ENCODE results near the gene SMC3. TPM values are rescaled to one million over a fixed set of nuclear protein-coding genes. Genes with fewer than 3 reads are reported as not detected.
A peak's percentile ranks its signal among the peaks of the same experiment; 100 is the strongest.
"Not testable (repeated sequence)": the region's sequence is repeated elsewhere in the genome, so short reads cannot be mapped to it uniquely, and the experiment has no call there.

SMC3 gene
- total RNA-seq, 2 donors from 2014 or later = 23.7 to 25.5 TPM

DNA sequence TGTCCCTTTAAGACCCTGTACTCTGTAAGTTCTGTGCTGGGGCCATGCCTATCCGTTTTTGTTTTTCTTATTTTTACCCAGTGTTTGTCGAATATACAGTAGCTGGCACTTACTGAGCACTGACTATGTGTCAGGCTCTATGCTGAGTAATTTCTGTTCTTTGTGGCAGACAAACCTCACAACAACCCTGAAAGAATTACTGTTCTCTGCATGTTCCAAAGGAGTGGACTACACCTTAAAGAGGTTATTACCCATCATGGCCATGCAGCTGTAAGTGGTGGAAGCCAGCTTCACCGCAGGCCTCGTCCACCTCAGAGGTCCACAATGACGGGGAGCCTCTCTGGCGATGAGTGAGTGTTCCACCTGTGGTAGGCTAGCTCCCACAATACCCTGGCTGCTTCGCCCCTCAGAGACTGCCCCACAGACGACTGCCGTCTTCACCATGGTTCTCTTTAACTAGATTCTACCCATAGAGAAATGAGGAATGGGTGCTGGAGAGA lies 46.6 kb downstream of the SMC3 start:
- intact Hi-C loops (cut with DNase I, micrococcal nuclease) = no loop called here
- DNase-seq (no peak), ATAC-seq (no peak)

DNA sequence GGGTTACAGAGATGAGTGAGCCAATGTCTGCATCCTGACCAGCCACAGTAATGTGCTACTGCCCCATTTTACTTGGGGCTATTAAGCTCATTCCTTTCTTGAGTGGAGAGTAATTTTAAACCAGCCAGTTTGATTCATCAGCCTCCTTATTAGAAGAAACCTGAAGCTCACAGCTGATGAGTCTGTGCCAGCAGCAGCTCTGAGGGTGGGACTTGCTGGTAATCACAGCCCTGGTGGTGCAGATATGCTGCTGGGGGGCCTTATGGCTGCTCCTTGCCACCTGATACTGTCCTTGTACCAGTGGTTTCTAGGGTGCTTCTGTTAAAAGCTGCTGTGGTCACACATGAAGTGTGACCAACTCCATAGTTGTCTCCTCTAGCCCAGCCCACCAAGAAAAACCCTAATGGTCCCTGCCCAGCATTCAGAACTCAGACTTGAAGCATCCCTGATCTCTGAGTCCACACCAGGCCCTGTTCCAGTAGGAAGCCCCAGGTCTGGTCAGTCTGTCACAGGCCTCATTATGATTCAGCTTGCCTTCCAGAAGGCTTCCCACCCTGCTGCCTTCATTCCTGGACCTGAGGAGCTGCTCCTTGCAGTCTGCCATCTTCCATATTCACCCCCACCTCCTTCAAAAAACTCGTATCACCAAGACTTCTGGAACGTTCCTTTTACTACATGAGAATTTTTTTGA lies 47.7 kb downstream of the SMC3 start:
- intact Hi-C loops (cut with DNase I, micrococcal nuclease) = no loop called here
- DNase-seq (no peak), ATAC-seq (no peak)

DNA sequence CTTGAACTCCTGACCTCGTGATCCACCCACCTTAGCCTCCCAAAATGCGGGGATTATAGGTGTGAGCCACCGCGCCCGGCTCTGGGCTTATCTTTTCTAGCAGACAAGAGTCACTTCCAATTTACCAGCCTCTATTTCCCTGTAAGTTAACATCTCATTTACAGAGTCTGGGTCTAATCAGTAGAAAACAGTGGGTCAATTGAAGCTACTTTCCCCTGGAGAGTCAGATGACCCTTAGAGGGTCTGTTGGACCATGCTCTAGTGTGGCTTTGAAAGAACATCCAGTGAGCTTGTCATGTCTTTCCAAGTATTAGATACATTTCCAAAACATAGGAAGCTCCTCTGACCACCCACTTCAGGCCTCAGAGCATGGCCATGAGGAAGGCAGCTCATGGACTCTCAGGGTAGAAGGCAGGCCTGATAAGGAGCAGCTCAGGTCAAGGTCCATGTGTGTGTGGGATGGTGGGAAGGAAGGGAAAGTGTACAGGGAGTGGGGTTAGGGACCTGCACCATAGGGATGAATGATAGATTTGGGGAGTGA lies 49.1 kb downstream of the SMC3 start:
- intact Hi-C loops (cut with DNase I, micrococcal nuclease) = no loop called here
- no peak for DNase-seq

DNA sequence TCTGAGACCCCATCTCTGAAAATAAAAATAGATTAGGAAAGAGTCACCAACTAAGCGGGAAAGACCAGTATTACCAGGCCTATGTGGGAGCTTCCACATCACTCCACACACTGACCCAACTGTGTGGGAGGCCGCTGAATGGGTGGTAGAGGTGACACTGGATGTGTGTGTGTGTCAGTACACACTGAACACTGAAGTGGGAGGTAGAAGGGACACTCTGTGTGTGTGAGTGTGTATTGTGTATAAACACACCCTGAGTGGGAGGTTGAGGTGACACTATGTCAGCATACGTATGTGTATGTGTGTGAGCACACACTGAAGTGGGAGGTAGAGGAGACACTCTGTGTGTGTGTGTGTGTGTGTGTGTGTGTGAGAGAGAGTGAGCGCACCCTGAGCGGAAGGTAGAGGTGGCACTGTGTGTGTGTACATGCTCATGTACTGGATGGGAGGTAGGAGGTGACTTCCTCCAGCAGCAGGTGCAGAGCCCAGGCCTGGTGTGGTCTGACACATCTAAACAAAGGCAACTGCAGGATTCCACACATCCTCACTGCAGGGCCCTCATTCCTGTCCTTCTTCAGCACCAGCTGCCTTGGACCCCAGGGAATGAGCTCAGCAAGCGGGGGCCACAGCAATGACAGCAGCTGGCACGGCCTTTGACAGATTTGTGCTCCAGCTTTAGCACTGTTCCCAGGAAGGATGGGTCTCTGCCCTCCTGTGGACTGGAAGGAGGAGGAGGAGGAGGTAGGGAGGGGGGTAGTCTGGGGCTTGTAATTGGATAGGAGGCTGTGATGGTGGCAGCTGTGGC lies 50.1 kb downstream of the SMC3 start:
- ATAC-seq (no peak), DNase-seq (no peak)
- intact Hi-C loops (cut with DNase I, micrococcal nuclease) = no loop called here

More for the DNA sequence above, 49.1 kb downstream of the SMC3 start:
- peak; percentile 58 for ATAC-seq

DNA sequence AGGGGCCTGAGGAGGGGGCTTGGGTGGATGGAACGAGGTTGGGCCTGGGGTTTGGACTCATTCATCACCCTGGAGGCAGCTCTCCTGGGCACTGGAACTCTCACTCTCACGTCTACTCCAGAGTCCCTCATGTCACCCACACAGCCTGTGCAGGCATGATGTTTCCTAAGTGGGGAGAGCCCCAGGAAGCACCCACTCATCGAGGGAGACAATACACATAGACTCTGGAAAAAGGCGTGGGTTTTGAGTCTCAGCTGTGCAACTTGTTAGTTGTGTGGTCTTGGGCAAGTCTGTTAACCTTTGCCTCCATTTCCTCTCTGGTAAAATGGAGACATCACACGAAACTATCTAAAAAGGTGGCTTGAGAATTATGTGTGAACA lies 50.7 kb downstream of the SMC3 start:
- no peak for ATAC-seq
- no peak for DNase-seq
- intact Hi-C loops (cut with DNase I, micrococcal nuclease) = no loop called here

DNA sequence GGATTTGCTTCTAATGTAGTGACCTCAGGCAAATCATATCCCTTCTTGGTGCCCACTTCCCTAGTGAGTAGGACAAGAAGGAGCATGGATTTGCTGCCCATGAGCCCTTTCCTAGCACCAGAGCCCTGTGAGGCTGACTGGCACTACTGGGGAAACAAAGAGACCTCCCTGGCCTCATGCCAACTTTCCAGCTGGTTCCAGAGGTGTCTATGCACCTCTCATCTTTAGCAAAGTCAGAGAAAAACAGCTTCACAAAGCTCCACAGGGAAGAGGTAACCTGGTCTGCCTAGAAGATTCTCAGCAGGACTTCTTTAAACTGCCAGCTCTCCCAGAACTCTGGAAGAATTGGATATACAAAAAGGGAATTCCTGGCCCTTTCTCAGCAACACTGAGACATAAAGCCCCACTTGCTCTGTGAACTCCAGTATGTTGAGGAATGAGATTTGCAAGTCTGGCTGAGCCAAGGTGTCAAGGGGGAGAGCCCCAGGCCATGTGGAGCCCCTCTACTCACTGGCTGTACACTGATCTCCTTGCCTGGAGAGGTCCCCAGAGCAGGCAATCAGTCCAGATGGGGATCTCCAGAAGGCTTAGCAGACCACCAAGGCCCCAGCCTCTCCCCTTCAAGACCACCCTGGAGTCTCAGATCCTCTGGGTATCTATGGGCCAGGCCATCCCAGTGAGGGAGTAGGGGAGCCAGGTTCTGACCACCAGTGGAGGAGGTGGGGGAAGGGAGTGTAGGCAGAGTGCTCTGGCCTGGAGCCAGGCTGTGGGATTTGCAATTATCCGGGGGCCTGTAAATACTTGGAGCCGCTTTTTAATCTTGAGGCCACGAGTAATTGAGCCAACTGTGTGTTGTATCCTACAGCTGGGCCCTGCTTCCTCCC lies 52.3 kb downstream of the SMC3 start:
- ATAC-seq (no peak), DNase-seq (no peak)
- intact Hi-C loops (cut with DNase I, micrococcal nuclease) = no loop called here

DNA sequence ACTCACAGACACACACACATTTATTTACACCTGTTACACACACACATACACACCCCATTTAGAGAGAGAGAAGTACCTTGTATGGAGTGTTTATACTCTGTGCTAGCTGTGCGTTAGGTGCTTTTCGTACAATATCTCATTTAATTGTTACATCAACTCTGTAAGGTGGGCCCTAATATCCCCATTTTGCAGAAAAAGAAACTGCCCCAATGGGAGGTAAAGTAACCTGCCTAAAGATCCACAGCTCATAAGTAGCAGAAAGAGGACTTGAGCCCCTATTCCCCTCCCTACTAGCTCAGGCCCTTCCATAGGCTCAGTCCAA lies 52.9 kb downstream of the SMC3 start:
- DNase-seq = no peak
- intact Hi-C loops (cut with DNase I, micrococcal nuclease) = no loop called here
- ATAC-seq = no peak

DNA sequence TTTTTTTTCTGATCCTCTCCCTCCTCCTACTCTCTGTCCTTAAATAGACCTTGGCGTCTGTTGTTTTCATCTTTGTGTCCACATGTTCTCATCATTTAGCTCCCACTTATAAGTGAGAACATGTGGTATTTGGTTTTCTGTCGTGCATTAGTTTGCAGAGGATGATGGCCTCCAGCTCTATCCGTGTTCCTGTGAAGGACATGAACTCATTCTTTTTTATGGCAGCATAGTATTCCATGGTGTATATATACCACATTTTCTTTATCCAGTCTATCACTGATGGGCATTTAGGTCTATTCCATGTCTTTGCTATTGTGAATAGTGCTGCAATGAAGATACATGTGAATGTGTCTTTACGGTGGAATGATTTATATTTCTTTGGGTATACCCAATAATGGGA lies 55.8 kb downstream of the SMC3 start:
- ATAC-seq; DNase-seq; intact Hi-C loops (cut with DNase I, micrococcal nuclease): not testable (repeated sequence)

DNA sequence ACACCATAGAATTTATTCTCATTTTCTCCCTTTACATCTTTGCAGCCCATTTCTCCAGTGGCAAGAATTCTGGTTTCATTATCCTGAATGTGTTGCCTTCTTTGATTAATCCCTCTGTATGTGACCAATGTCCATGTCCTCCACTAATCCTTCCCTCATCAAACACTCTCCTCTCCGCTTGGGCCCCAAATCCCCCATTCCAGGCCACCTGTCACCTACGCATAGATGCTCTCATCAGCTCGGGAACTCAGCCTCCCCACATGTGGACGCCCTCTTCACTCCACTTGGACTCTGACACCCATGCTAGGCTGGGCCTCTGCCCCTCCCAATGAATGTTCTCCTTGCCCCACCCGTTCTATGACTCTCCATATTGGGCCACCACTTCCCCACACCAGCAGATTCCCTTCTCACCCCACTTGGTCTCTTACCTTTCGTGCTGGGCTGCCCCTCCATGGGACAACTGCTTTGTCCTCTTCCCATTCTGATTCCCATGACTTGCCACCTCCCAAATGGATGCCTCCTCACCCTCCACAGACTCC lies 57.9 kb downstream of the SMC3 start:
- peak in 1 of 2 donors; percentile 22 for DNase-seq
- intact Hi-C loops (cut with DNase I, micrococcal nuclease) = no loop called here
- peak; percentile 93 for ATAC-seq

DNA sequence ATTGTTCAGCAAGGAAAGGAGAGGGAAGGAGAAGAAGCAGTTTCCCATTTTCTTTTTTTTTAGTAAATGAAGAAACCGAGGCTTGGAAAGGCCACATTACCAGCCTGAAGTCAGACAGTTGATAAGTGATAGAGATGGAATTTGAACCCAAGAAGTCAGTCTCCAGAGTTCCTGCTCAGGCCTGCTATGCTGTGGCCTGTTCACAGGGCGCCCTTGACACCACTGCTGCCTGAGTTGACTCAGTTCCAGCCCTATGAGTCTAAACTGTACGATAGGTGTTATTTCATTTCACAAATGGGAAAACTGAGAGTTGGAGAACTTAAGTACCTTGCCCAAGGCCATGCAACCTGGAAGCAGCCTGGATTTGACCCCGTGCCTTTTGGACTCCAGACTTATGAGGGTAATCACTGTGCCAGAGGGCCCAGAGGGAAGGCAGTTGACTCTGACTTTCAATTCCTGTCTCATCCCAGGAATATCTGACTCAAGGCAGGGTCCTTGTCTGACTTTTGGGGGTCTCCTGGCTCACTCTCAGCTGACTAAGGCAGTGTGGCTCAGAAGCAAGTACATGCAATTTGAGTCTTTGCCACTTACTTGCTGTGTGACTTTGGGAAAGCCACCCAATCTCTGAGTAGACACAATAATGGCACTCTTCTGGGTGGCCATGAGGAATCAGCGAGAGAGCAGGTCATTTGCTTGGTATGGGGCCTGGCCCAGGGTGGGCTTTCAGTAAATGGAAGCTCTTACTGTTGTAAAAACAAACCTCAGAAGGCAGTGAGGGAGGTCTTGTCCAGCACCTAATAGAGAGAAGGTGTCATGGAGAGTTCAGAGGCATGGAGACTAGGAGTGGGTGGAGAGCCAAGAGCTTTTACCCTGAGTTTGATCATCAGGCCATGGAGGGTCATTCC lies 58.7 kb downstream of the SMC3 start:
- peak; percentile 57 for ATAC-seq
- intact Hi-C loops (cut with DNase I, micrococcal nuclease) = no loop called here
- DNase-seq = no peak

DNA sequence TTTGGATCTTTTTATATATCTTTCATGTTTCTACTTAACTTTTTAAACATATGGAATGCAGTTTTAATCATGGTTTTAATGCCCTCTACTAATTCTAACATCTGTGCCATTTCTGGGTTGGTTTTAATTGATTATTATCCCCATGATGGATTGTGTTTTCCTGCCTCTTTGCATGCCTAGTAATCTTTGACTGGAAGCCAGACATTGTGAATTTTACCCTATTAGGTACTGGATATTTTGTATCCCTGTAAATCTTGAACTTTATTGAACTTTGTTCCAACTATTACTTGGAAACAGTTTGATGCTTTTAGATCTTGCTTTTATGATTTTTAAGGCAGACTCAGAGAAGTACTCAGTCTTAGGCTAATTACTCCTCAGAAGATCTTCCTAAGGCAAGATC lies 60.7 kb downstream of the SMC3 start:
- intact Hi-C loops (cut with DNase I, micrococcal nuclease) = no loop called here
- DNase-seq (no peak), ATAC-seq (no peak)

DNA sequence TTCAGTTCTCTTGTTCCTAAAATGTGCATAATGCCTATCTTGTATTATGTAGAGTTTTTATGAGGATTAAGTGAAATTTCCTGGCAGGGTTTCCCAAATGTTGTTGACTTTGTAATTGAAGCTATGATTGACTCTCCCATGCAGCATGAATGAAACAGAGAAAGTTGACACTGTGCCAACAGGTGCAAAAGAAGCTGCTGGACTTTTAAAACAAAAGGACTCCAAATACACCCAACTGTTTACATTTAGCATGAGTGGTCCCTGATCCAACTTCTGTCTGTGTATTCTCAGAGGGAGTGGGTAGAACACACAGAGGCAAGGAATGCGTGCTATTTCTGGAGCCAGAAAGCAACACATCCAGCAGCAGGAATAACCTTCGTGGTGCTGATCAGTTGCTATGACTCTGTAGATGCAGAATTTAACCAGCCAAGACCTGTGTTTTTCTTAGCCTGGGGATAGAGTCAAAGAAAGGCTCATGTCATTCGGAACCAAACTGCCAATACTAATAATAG lies 62.2 kb downstream of the SMC3 start:
- peak; percentile 63 for ATAC-seq
- intact Hi-C loops (cut with DNase I, micrococcal nuclease) = no loop called here
- DNase-seq = no peak

DNA sequence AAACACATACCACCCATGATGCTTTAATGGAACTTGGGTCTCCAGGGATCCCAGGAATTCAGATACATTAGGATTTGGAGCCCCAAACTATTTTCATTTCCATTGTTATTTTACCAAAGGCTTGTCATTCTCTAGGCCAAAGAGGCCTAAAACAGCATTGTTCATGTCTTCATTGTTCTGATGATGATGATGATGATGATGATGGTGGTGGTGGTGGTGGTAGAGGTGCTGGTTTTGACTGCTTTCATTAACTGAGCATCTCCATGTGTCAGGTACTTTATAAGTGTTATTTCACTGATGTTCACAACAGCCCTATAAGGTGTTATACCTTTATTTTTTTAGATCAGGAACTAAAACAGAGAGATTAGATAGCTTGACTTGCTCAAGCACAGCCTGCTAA lies 64.4 kb downstream of the SMC3 start:
- no peak for ATAC-seq
- no peak for DNase-seq
- intact Hi-C loops (cut with DNase I, micrococcal nuclease) = no loop called here

DNA sequence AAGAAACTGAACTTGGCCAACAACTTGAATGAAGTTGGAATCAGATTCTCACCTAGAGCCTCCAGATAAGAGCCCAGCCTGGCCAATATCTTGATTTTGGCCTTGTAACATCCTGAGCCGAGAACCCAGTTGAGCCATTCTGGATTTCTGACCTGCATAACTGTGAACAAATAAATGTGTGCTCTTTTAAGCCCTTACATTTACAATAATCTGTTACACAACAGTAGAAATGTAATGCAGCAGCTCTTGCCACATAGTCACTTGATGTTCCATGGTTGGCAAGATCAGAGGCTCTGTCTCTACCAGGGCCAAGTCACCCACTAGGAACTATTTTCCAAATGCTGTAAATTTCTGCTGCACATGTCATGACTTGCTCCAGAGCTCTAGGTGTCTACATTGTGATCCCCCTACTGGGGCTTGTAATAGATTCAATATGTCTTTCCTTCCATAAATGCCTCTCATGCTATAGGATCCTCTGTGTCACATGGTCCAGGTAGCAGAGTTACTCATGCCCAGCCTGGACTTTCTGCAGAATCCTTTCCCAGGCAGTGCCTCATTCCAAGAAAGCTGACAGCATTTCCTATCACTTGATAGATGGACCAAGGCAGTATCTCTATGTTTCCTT lies 65.2 kb downstream of the SMC3 start:
- intact Hi-C loops (cut with DNase I, micrococcal nuclease) = no loop called here
- ATAC-seq (no peak), DNase-seq (no peak)

DNA sequence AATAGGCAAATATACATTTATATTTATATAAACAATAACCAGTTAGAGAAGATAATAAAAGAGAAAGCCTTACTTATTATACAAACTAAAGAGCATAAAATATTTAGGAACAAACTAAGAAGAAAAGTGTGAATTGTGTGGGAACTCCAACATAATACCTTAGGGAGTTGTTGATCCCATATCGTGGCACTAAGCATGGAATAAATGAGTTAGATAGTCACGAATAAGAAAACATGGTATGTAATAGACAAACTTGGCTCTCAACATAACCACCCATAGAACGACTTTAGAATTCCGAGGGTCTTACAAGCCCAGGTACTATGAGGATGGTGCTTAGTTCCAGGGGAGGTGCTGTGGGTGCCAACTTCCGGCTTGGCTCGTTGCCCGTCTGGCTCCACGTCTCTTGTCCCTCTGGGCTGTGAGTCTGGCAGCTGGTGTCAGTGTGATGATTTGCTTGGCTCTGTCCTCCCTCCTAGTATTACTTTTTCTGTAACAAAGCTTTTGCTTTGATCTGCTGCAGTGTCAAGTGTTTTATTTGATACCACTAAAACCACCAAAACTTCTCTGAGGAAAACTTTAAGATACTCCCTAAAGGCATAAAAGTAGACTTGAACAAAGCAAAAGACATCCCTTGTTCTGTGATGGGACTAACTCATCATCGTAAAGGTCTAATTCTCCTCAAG lies 67.2 kb downstream of the SMC3 start:
- DNase-seq (peak; percentile 56 to 83), ATAC-seq (peak; percentile 88)
- intact Hi-C loops (cut with DNase I, micrococcal nuclease) = no loop called here

DNA sequence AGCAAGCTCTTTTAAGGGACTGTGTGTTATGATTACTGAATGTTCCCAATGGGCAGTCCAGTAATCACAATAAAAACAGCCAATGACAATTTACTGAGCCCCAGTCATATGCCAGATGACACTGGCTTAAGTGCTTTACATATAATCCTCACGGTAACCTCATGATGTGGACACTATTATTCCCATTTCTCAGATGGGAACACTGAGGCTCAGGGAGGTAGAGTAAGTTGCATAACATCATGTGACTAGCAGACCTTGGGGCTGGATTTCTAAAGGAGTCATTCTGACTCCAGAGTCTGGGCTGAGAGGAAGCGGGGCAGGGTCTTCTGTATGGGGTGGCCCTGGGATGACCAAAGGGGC lies 69.1 kb downstream of the SMC3 start:
- intact Hi-C loops (cut with DNase I, micrococcal nuclease) = no loop called here
- no peak for ATAC-seq

More for the DNA sequence above, 69.1 kb downstream of the SMC3 start:
- no peak for DNase-seq
